ENCODE results near the gene GSTA4. TPM values are rescaled to one million over a fixed set of nuclear protein-coding genes. Genes with fewer than 3 reads are reported as not detected.

Gene GSTA4
- total RNA-seq, 2 experiments from 2014 or later = 0.63 to 1.1 TPM

DNA sequence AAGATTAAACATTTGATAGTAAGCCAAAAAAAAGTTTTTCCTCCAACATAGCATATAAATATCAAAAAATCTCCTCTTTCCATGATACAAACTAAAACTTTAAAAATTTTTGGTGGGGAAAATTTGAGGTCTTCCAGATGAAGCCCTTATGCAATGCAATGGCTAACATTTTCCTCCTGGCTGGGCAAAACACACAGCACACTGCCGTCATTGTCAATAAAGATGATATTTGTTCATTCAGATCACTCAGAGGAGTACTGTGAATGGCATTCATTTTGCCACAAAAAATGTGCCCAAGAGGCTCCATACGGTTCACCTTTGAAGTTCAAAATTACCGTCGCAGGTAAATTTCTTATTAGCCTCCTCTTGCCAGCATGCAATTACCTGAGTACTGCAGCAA, 36.2 kb upstream of the GSTA4 start:
- H3K9me3 ChIP-seq (ENCODE audit: low read length) = no peaks in the 10 kb centered on the region
- no peak for DNase-seq (ENCODE audit: low spot score)
- H3K4me1 ChIP-seq (ENCODE audit: insufficient read depth, low read length, poor library complexity, severe bottlenecking) = no peaks in the 10 kb centered on the region
- H2AFZ ChIP-seq (ENCODE audit: low read length) = no peak overlapping the region
- no peak overlapping the region for H3K4me3 ChIP-seq (ENCODE audit: low read depth, low read length, poor library complexity, severe bottlenecking)
- no peak overlapping the region for H3K4me2 ChIP-seq (ENCODE audit: low read length)
- intact Hi-C loops (cut with micrococcal nuclease; ENCODE audit: unreplicated experiment) = no loop called here
- H3K27ac ChIP-seq (ENCODE audit: low read depth, low read length, poor library complexity, severe bottlenecking) = no peak overlapping the region
- CTCF ChIA-PET (ENCODE audit: unreplicated experiment) = no interaction called here
- no peaks in the 10 kb centered on the region for H3K79me2 ChIP-seq (ENCODE audit: insufficient read depth, low read depth, low read length)
- POLR2A ChIA-PET = interaction anchor here (0.6 to 1.6 kb wide), 3 partner anchors 17 to 48 kb away, joined by 3 to 4 read pairs (median 3); no protein-coding TSS in a partner anchor
- peaks cover 24% of the 10 kb centered on the region; the same call in 1 of the 2 replicates for H3K36me3 ChIP-seq (ENCODE audit: insufficient read depth, low read length)
- no peaks in the 10 kb centered on the region for H3K9me2 ChIP-seq (ENCODE audit: insufficient read depth, low read length)
- no peaks in the 10 kb centered on the region for H4K20me1 ChIP-seq (ENCODE audit: insufficient read depth, low read length)
- no TSS peak for BruUV-seq (replicated peaks)
- TF ChIP-seq EZH2phosphoT487 (IDR thresholded peaks at IDR 0.05; ENCODE audit: borderline replicate concordance, low read depth, low read length) = no peak
- TF ChIP-seq CTCF (conservative IDR thresholded peaks at IDR 0.05; ENCODE audit: low read length) = no peak

- no peaks in the 10 kb centered on the region for H3K9me3 ChIP-seq (ENCODE audit: low read length)
- ChIA-PET CTCF (ENCODE audit: unreplicated experiment) (no interaction called here), POLR2A (interaction anchor here (0.7 to 1.6 kb wide), 3 partner anchors 25 to 572 kb away, joined by 3 to 4 read pairs (median 3); no protein-coding TSS in a partner anchor)
- no peak overlapping the region for H2AFZ ChIP-seq (ENCODE audit: low read length)
- TF ChIP-seq EZH2phosphoT487 (IDR thresholded peaks at IDR 0.05; ENCODE audit: borderline replicate concordance, low read depth, low read length) (no peak), CTCF (conservative IDR thresholded peaks at IDR 0.05; ENCODE audit: low read length) (no peak)
- no peaks in the 10 kb centered on the region for H3K79me2 ChIP-seq (ENCODE audit: insufficient read depth, low read depth, low read length)
- no peak overlapping the region for H3K4me2 ChIP-seq (ENCODE audit: low read length)
- BruUV-seq (replicated peaks) = no TSS peak
- peaks cover 24% of the 10 kb centered on the region; the same call in 1 of the 2 replicates for H3K36me3 ChIP-seq (ENCODE audit: insufficient read depth, low read length)
- H3K9me2 ChIP-seq (ENCODE audit: insufficient read depth, low read length) = no peaks in the 10 kb centered on the region
- H4K20me1 ChIP-seq (ENCODE audit: insufficient read depth, low read length) = no peaks in the 10 kb centered on the region
- no peak overlapping the region for H3K27ac ChIP-seq (ENCODE audit: low read depth, low read length, poor library complexity, severe bottlenecking)
- H3K4me3 ChIP-seq (ENCODE audit: low read depth, low read length, poor library complexity, severe bottlenecking) = no peak overlapping the region
- DNase-seq (ENCODE audit: low spot score) = no peak
- intact Hi-C loops (cut with micrococcal nuclease; ENCODE audit: unreplicated experiment) = no loop called here
- H3K4me1 ChIP-seq (ENCODE audit: insufficient read depth, low read length, poor library complexity, severe bottlenecking) = no peaks in the 10 kb centered on the region
Observed at GRCh38 chr6:53029761-53030160, 34.7 kb upstream of the GSTA4 start.

- no peak for TF ChIP-seq CTCF (conservative IDR thresholded peaks at IDR 0.05; ENCODE audit: low read length)
- TF ChIP-seq EZH2phosphoT487 (IDR thresholded peaks at IDR 0.05; ENCODE audit: borderline replicate concordance, low read depth, low read length) = no peak
- intact Hi-C loops (cut with micrococcal nuclease; ENCODE audit: unreplicated experiment) = no loop called here
- CTCF ChIA-PET (ENCODE audit: unreplicated experiment) = no interaction called here
- no peaks in the 10 kb centered on the region for H3K9me3 ChIP-seq (ENCODE audit: low read length)
- DNase-seq (ENCODE audit: low spot score) = no peak
- H3K79me2 ChIP-seq (ENCODE audit: insufficient read depth, low read depth, low read length) = no peaks in the 10 kb centered on the region
- no peak overlapping the region for H3K27ac ChIP-seq (ENCODE audit: low read depth, low read length, poor library complexity, severe bottlenecking)
- POLR2A ChIA-PET = no interaction called here
- no peaks in the 10 kb centered on the region for H4K20me1 ChIP-seq (ENCODE audit: insufficient read depth, low read length)
- H3K4me2 ChIP-seq (ENCODE audit: low read length) = no peak overlapping the region
- no peaks in the 10 kb centered on the region for H3K4me1 ChIP-seq (ENCODE audit: insufficient read depth, low read length, poor library complexity, severe bottlenecking)
- no peaks in the 10 kb centered on the region for H3K9me2 ChIP-seq (ENCODE audit: insufficient read depth, low read length)
- H3K36me3 ChIP-seq (ENCODE audit: insufficient read depth, low read length) = peaks cover 24% of the 10 kb centered on the region; the same call in 1 of the 2 replicates
- no peak overlapping the region for H3K4me3 ChIP-seq (ENCODE audit: low read depth, low read length, poor library complexity, severe bottlenecking)
- no TSS peak for BruUV-seq (replicated peaks)
- H2AFZ ChIP-seq (ENCODE audit: low read length) = no peak overlapping the region
Observed at GRCh38 chr6:53029257-53029656, 34.2 kb upstream of the GSTA4 start.
